GM18519 (cell line): ENCODE measurements around the gene B3GAT3.
"Not testable (repeated sequence)": the region's sequence is repeated elsewhere in the genome, so short reads cannot be mapped to it uniquely, and the experiment has no call there.

ENCODE experiments used
- ATAC-seq: cut with Tn5 transposase; IDR thresholded peaks from one replicate; pipeline ENCODE4 v1.9.1; 2021; ENCODE audit warnings: mild to moderate bottlenecking, moderate library complexity; ENCODE audit not compliant: unreplicated experiment, low FRiP score

B3GAT3 gene

DNA sequence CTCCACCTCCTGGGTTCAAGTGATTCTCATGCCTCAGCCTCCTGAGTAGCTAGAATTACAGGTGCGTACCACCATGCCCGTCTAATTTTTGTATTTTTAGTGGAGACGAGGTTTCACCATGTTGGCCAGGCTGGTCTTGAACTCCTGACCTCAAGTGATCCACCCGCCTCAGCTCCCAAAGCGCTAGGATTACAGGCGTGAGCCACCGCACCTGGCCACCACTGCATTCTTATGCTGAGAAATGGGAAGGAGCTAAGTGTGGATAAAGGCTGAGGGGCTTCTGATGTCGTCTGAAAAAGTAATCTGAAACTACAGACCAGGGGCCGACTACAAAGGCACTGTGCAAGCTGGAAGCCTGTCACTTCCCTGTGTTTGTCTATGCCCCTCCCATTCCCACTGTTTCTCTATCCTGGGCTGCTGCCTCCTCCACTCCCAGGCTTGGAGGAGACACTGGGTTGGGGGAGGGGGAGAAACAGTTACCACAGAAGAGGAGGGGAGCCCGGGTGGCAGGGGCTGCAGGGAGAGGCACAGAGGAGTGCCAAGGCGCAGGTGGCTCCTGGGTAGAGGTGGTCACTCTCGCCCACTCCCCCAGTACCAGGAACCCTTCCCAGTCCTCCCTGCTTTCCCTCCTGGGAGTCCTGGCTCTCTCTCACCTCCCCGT lies 17.2 kb downstream of the B3GAT3 start:
- ATAC-seq, result no peak

DNA sequence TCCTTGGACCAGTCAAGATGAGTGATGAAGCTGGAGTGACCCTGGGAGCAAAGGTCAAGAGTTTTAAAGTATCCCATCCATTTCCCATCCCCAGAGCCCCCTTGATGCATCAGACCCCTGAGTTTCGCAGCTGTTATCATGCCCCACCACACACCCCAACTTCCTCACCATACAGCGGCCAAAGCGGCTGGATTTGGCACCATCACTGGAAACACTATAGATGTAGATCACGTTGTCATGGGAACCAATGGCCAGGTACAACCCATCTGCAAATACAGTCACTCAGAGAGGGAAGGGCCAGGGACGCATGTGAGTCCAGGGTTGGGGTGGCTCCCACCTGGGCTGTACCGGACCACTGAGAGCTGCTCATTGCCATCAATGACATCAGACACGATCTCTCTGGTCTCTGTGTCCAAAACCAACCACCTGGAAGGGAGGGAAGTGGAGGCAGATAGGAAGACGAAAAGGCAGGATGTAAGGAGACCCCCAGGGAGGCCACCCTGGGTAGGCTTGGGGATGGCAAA lies 17.9 kb downstream of the B3GAT3 start:
- ATAC-seq, result no peak

DNA sequence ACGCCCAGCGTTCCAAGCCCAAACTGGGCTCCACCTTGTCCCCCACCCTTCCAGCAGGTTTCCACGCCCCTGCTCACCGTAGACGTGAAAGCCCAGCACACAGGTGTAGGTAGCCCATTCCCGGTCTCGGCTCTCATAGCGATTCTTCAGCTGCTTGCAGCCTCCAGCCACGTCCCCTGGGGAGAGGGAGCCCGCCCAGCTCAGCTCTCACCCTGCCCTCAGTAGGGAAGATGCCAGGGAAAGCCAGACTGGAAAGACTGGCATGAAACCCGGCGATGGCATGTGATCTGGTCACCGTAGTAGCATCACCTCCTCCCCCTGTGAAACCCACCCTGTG lies 18.7 kb downstream of the B3GAT3 start:
- no peak for ATAC-seq

DNA sequence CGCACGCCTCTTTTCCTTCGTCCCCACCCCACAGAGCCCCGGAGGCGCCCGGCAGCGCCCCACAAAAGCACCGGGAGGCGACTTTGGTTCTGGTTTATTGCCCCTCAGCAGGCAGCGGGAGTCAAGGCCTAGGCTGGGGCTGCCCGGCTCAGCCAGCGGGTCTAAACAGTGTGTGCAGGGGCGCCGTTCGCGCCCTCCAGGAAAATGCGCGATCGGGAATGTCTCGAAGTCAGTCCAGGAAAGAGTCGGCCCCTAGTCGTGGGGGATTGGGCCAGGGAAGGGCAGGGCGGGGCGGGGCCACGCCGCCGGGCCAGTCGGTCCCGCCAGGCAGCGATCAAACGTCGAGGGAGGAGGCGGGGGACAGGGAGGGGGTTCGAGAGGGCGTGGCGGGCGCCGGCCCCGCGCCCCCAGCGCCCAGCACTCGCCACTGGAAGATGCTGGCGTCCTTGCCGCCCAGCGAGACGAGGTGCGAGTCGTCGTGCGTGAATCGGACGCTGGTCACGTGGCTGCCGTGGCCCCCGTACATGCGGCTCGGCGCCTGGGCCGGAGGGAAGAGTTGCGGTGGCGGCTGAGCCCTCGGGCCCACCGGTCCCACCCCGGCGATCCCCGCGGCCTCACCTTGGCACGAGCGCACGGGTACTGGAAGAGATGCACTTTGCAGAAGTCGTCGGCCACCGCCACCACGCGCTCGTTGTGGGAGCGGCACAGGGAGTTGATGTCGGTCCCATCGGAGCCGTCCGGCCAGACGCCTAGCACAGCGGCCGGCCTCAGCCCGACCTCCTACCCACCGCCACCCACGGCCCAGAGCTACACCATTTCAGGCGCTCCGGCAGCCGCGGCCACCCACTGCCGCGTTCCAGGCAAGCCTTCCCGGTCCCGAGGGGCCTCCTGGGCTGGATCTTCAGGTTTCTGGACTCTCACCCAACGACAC lies 19.4 kb downstream of the B3GAT3 start:
- no peak for ATAC-seq

DNA sequence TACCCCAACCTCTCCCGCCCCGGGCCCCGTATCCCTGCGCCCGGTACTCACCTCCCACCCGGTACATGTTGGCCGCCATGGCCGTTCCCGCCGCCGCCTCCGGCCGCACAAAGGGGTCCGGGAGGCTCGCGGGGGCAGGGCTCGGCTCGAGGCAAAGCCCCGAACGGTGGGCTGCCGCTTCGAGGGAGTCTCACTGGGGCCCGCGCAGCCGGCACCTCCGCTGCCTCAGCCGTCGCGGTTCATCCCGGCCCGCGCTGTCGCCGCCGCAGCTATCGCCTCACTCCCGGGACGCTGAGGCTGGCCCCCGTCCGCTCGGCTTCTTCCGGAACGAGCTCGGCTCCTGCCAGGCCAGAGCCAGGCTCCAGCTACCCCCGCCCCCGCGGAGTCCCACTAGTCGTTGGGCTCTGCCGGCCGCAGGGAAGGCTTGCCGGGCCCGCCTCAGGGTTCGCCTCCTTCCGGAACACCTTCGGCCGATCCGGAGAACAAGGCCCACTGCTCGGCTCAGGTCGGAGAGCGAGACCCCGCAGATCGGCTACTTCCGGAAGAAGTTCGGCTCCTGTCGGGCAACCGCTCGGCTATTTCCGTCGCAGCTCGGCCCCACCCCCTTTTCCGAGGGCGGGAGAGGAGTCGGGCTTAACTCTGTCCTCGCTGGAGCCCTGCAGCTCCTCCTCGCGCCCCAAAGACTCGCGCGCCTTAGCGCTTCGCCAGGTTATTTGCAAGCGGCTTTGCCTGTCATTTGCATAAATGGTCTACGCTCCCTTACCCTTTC lies 20.2 kb downstream of the B3GAT3 start, which contains the start of gene MTA2:
MTA2 (minus strand) TSS at position 494 of the 769 bp plus-strand sequence; CDS start at position 79, 415 bp downstream.
- peak; percentile 64 for ATAC-seq

DNA sequence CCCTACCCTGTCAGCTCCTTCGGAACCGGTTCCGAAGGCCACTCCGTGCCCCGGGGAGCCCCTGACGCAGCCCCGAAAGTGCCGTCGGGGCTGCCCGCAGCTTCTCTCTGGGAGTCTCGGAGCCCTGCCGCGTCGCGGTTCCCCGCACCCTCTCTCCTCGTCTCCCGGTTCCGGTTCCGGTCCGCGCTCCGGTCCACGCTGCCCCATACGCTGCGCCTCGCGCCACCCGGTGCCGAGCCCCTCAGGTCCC lies 20.7 kb downstream of the B3GAT3 start:
- peak; percentile 1 for ATAC-seq

DNA sequence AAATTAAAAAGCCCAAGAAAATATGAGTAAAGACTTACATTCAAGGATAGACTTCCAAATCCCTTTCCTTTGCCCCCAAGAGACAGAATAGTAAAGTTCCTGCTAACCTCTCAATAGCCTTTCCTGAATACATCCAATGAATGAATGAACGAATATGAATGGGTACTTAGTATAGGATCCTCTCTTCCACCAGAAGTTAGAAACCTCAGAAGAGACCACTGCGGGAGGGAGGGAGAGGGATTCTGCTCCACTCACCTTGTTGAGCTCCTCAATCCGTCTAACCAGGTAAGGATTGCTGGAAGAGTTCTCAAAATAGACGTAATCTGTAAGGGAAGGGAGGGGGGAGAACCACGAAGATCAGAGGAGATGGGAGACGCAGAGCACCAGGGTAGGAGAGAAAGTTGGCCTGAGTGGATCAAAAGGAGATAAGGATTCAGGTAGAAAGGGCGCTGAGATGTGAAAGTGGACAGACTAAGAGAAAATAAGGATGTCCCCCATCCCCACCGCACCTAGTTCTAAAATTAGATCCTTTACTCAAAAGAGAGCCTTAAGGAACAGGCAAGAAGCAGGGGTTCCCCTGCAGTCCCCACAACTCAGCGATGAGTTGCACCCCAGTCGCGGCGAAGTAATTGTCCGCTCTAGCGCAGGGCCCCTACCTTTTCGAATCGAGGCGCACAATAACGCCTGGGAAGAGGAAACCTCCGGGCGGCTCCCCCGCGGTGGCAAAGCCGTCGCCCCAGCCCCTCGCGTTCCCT lies 21.2 kb downstream of the B3GAT3 start:
- no peak for ATAC-seq

DNA sequence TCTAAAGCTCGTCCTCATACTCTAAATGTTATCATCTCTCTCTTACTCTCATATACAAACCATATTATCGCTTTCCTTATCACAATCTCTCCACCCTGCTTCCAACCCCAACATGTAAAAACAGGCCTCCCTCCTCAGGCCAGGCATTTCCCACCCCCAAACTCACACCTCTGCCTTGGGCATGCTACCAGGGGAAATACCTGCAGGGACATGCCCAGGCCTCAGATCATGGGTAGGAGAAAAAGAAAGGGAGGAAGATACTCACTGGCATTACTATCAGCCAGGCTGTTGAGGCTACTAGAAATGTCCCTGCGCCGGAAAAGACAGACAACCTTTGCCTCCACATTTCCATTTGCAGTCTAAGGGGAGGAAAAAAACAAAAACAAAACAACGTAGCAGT lies 21.9 kb downstream of the B3GAT3 start:
- no peak for ATAC-seq

DNA sequence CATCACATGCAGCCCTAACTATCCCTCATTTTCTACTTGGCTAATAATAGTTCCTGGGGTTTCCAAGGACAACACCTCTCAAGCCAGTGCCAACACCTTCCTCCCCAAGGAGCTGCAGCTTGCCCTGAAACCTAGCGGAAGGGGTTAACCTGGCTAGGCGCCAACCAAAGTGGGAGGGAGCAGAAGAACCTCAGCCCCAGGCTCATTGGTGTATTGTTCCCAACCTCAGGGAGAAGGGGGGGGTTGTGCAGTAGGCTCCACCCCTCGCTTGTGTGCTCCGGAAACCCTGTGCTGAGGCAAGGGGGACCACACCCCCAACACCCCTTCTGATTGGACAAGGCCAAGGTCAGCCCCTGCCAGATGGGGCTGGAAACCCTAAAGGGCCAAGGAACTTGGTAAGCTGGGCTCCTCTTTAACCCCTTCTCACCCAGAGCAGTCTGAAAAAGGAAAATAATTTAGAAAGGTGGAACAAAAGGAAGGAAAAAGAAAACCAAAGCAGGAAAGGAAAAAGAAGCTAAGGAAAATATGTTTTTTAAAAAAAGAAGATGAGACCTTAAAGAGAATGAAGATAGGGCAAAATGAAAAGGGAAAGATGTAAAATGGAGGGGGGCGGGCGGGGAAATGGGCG lies 22.6 kb downstream of the B3GAT3 start:
- ATAC-seq, result no peak

DNA sequence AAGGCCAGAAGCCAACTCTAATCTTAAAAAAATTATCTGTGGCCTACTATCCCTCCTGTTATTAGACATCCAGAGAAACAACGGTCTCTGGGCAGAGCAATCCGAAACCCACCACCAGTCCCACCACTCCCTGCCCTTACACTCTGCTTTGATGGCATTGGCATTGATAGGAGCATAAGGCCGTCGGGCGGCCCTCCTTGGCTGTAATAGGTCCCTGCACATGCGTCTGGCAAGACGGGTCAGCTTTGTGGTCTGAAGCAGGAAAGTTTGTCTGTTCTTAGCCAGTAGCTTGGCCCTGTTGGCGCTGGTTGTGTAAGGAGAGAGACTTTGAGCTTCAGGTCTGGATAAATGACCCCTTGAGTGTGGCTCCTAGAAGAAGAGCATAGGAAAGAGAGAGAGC lies 26.7 kb downstream of the B3GAT3 start:
- ATAC-seq, result no peak

DNA sequence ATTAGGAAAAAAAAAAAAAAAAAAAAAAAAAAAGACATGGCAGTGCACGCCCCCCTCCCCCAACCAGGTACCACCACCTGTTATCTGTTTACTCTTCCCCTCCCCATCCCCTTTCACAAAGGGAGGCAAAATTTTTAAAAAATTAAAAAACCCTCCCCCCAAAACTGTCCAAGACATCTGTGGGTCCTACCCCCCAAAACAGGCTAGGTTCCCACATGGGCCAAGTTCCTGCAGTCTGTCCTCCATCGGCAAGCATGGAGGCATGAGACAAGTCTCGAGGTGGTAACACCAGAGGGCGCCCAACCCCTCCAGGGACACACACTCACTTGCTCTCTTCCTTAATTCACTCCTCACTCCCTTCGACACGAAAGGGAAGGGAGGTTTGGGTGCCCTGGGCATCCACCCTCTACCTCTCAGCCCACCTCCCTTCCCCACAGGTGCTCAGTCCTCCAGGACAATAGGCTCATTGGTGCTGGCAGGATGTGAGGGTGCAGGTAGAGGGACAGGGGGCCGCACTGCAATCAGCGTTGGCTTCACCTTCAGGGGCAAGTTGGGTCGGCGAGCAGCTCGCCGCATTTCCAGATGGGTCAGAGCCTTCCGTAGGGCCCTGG lies 28.2 kb downstream of the B3GAT3 start:
- no peak for ATAC-seq

DNA sequence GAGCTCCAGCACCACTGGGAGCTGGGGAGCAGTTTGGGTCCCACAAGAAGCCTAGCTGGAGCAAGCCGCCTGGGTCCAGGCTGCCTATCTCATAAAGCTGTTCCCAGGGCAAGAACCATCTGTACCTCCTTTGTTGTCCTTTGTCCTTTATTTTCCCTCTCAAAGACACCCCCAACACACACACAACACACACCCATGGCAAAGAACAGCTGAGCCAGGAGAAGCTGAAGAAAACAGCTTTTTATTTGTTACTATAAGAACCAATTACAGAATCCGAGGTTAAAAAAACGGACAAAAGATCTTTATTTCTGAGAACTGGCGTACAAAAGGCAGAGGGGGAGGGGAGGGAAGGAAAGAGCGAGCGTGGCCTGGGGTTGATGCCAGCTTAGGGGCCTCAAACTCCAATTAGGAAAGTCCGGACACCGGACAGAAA lies 28.8 kb downstream of the B3GAT3 start:
- ATAC-seq, result no peak

DNA sequence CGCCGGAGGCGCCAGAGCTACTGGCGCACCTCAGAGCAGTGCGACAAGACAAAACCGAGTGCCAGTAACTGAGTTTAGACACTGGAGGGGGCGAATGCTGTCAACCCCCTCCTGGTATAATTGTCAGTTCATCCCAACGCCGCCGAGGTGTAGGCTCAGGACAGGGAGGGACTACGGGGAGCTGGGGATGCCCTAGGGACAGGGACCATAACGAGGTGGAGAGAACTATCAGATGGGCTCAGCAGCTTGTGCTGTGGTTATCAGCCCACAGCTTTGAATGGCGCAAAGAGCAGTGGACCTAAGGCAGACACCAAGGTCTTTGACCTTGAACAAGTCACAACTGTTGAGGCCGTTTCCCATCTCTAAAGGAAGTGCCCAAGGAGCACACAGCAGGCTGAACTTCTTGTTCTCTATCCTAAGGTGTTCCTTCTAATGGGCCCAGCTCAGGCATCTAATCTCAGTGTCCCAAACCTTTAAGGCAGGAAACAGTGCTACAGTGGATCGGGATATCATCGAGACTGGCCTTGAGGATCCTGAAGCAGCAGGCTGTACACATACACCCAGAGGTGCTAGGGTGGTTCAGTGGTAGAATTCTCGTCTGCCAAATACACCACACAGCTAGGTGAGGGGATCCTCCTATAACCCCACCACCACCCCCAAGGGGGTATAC lies 29.5 kb downstream of the B3GAT3 start:
- no peak for ATAC-seq

DNA sequence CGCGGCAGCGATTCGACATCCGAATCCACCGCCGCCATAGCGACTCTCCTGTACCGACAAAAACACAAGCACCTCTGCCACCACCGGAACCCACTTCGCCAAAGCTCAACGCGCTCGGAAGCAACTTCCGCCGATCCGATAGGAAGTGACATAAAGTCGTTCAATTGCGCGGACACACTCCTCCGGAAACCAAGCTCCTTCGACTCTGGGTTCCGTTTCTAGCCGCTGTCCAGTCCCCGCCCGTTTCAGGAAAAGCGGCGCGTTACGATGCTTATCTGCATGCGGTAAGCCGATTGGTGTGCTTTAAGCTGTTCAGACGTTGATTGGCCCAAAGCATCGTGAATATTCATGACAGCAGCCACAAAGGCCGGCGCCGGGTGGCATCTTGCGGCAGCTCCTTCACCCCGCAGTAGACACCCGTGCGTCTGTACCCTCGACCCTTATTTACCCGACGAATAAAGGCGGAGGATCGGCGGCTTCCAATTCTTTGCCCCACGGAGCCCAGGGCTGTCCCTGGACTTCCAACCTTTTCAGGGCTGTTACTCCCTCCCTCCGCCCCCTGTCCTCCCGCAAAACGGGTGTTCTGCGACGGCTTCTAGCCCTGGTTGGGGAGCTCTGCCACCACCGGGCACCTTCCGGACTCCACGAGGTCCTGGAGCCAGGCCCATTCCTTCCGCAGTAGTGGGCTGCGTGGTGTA lies 30.2 kb downstream of the B3GAT3 start, which contains the start of gene TUT1:
TUT1 (minus strand) TSS at position 76 of the 698 bp plus-strand sequence; CDS start at position 38, 38 bp downstream.
- ATAC-seq, result peak; percentile 63

DNA sequence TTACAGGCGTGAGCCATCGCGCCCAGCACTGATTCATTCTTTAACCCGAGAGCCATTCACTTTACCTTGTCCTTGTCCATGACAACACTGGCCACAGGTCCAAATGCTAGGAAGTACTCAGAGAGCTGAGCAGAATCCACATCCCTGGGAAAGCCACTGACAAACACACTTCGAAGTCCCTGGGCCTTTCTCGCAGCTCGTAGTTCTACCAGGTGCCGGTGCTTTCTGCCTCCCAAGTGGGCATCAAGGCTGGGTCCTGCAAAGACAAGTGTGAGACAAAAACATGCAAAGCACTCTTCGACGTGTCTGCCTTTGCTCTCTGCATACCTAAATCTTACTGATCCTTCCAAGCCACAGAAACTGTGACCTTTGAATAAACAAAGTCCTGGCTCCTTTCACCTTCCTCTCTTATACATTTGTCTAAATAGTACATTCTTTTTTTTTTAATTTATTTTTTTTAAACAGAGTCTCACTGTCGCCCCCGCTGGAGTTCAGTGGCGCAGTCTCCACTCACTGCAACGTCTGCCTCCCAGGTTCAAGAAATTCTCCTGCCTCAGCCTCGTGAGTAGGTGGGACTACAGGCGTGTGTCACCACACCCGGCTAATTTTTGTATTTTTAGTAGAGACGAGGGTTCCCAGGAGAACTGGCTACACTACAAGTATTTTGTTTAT lies 32.7 kb downstream of the B3GAT3 start:
- no peak for ATAC-seq

DNA sequence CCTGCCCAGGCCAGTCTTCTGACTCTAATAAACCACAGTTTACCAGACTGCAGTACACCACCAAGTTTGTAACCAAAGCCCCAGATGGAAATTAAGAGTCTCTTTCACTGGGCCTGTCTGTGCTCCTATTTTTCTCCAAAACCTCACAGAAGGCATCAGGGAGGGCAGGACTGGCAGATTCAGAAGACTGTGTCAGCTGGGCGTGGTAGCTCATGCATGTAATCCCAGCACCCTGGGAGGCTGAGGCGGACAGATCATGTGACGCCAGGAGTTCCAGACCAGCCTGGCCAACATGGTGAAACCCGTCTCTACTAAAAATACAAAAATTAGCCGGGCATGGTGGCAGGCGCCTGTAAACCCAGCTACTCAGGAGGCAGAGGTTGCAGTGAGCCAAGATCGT lies 36.4 kb downstream of the B3GAT3 start:
- ATAC-seq, result not testable (repeated sequence)

DNA sequence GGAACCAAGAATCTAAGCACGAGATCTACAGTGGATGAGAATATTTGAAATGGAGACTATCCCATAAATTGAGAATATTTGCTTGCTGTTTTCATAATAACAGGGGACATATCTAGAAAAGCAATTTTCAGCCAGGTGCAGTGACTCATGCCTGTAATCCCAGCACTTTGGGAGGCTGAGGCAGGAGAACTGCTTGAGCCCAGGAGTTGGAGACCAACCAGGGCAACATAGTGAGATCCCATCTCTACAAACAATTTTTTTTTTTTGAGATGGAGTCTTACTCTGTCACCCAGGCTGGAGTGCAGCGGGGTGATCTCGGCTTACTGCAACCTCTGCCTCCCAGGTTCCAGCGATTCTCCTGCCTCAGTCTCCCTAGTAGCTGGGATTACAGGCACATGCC lies 40.1 kb downstream of the B3GAT3 start:
- ATAC-seq, result not testable (repeated sequence)
